Astrocyte (in vitro differentiated cells and primary cell): ENCODE results near the gene ACOT7. TPM values are rescaled to one million over a fixed set of nuclear protein-coding genes. Genes with fewer than 3 reads are reported as not detected.

Source experiments
- DNase-seq: peaks from one replicate; pipeline ENCODE4 v3.0.0-alpha.2; 2010; ENCODE audit warnings: low read depth
- FAIRE-seq: peaks from 2 replicates; lab custom pipeline; 2011; peaks lifted over from hg19 to GRCh38; lab: Jason Lieb, UNC
- H2AFZ ChIP-seq: 2 replicates; pipeline ENCODE4 v1.6.0; 2012; ENCODE audit warnings: low read depth, low read length, inconsistent platforms
- H3K27ac ChIP-seq: 2 replicates; pipeline ENCODE4 v1.5.1; 2011; ENCODE audit warnings: low read depth, low read length, inconsistent platforms
- H3K27me3 ChIP-seq: 2 replicates; pipeline ENCODE4 v1.6.0; 2011; ENCODE audit warnings: low read length, inconsistent platforms; ENCODE audit not compliant: insufficient read depth
- H3K36me3 ChIP-seq: 2 replicates; pipeline ENCODE4 v1.5.1; 2011; ENCODE audit warnings: low read length, inconsistent platforms; ENCODE audit not compliant: insufficient read depth
- H3K4me1 ChIP-seq: 2 replicates; pipeline ENCODE4 v1.5.1; 2011; ENCODE audit warnings: low read length, inconsistent platforms; ENCODE audit not compliant: insufficient read depth
- H3K4me2 ChIP-seq: 2 replicates; pipeline ENCODE4 v1.6.0; 2012; ENCODE audit warnings: low read length, inconsistent platforms
- H3K4me3 ChIP-seq: 2 replicates; pipeline ENCODE4 v1.5.1; 2011; ENCODE audit warnings: low read depth, mild to moderate bottlenecking, low read length, inconsistent platforms; ENCODE audit not compliant: insufficient read depth
- H3K79me2 ChIP-seq: 2 replicates; pipeline ENCODE4 v1.6.0; 2012; ENCODE audit warnings: mild to moderate bottlenecking, low read length, inconsistent platforms; ENCODE audit not compliant: insufficient read depth
- H3K9ac ChIP-seq: 2 replicates; pipeline ENCODE4 v1.6.0; 2012; ENCODE audit warnings: mild to moderate bottlenecking, low read length, inconsistent platforms
- H3K9me3 ChIP-seq: 2 replicates; pipeline ENCODE4 v1.5.1; 2012; ENCODE audit warnings: low read depth, mild to moderate bottlenecking, low read length, inconsistent platforms; ENCODE audit not compliant: insufficient read depth
- H4K20me1 ChIP-seq: 2 replicates; pipeline ENCODE4 v1.6.0; 2012; ENCODE audit warnings: low read length, inconsistent platforms; ENCODE audit not compliant: insufficient read depth
- H3K27ac Mint-ChIP-seq: one replicate; pipeline ENCODE4 v1.8.0; 2021; ENCODE audit warnings: mild to moderate bottlenecking, mixed read lengths; ENCODE audit not compliant: unreplicated experiment
- H3K27me3 Mint-ChIP-seq: one replicate; pipeline ENCODE4 v1.8.0; 2021; ENCODE audit warnings: low read depth, mixed read lengths; ENCODE audit not compliant: unreplicated experiment
- H3K36me3 Mint-ChIP-seq: one replicate; pipeline ENCODE4 v1.8.0; 2021; ENCODE audit warnings: low read depth, mixed read lengths; ENCODE audit not compliant: unreplicated experiment
- H3K4me1 Mint-ChIP-seq: one replicate; pipeline ENCODE4 v1.8.0; 2021; ENCODE audit warnings: low read depth, mixed read lengths; ENCODE audit not compliant: unreplicated experiment
- H3K4me3 Mint-ChIP-seq: one replicate; pipeline ENCODE4 v1.8.0; 2021; ENCODE audit warnings: mild to moderate bottlenecking, moderate library complexity, mixed read lengths; ENCODE audit not compliant: unreplicated experiment
- H3K9me3 Mint-ChIP-seq: one replicate; pipeline ENCODE4 v1.8.0; 2021; ENCODE audit warnings: mild to moderate bottlenecking, mixed read lengths; ENCODE audit not compliant: unreplicated experiment
- EZH2 ChIP-seq: IDR thresholded peaks from 2 replicates; pipeline ENCODE4 v1.6.1; 2012; ENCODE audit warnings: mild to moderate bottlenecking, low read length, inconsistent platforms; ENCODE audit not compliant: insufficient read depth
- total RNA-seq: library from RNA; stranded (reverse); gene quantifications from 2 replicates; pipeline ENCODE4 v1.2.1, GENCODE V29; 2021
- TF ChIP-seq, protein P1 (sequence below): IDR thresholded peaks from 2 replicates; pipeline ENCODE4 v1.5.1; 2011; ENCODE audit warnings: low read depth, mild to moderate bottlenecking, inconsistent platforms, low read length, moderate library complexity; ENCODE audit not compliant: insufficient read depth

Gene ACOT7
- total RNA-seq, 1 donor from 2014 or later, result 91.1 TPM

DNA sequence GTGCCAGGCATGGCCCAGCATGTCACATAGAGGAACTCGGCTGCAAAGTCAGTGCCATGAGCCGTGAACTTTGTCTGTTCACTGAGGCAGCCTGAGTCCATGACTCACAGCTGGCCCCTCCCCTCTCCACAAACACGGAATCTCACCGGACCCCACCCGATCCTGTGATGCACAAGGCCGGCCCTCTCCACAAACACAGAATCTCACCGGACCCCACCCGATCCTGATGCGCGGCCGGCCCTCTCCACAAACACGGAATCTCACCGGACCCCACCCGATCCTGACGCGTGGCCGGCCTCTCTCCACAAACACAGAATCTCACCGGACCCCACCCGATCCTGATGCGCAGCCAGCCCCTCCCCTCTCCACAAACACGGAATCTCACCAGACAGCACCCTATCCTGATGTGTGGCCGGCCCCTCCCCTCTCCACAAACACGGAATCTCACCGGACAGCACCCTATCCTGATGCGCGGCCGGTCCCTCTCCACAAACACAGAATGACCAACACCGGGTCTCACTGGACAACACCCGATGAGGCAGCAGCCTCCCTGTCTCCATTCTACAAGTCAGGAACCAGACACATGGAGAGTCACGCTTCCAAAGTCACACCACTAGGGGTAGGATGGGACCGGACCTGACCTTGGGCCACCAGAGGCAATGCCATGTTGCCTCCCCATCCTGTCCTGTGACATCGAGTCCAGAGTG lies 93.1 kb downstream of the ACOT7 start:
- no peaks in the 10 kb centered on the region for H3K9me3 Mint-ChIP-seq

DNA sequence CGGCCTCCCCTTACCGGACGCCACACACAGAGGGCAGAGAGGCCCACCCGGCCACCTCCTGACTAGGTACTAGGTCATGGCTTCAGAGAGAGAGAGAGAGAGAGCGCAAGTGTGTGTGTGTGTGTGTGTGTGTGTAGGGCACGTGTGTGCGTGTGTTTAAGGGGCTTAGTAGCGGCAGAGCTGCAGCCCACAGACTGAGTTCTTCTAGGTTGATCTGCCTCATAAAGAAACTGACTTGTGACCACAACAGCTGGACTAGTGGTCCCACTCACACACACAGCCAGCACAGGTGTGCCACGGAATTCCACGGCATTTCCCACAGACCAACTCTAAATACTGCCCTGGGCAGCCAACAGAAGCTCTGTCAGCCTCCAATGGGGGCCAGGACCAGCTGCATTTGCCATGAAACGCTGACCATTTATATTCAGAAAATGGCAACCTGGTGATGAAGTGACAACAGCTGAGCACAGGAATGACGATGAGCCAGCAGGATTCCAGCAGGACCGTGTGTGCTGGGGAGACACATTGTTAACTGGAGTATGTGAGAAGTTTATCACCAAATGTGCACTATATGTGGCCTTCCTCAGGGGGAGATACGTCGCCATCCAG lies 93.9 kb downstream of the ACOT7 start:
- H3K27ac Mint-ChIP-seq, result no peak overlapping the region
- Histone ChIP-seq H2AFZ (no peak overlapping the region), H3K4me2 (peak overlapping the region; percentile 31), H3K27me3 (no peaks in the 10 kb centered on the region), H3K9ac (no peak overlapping the region), H3K27ac (no peak overlapping the region), H3K79me2 (no peaks in the 10 kb centered on the region), H3K9me3 (no peaks in the 10 kb centered on the region), H3K4me1 (peaks cover 24% of the 10 kb centered on the region), H4K20me1 (peaks cover 10% of the 10 kb centered on the region), H3K36me3 (no peaks in the 10 kb centered on the region), H3K4me3 (no peak overlapping the region)
- FAIRE-seq, result no peak
- TF ChIP-seq, protein P1, sequence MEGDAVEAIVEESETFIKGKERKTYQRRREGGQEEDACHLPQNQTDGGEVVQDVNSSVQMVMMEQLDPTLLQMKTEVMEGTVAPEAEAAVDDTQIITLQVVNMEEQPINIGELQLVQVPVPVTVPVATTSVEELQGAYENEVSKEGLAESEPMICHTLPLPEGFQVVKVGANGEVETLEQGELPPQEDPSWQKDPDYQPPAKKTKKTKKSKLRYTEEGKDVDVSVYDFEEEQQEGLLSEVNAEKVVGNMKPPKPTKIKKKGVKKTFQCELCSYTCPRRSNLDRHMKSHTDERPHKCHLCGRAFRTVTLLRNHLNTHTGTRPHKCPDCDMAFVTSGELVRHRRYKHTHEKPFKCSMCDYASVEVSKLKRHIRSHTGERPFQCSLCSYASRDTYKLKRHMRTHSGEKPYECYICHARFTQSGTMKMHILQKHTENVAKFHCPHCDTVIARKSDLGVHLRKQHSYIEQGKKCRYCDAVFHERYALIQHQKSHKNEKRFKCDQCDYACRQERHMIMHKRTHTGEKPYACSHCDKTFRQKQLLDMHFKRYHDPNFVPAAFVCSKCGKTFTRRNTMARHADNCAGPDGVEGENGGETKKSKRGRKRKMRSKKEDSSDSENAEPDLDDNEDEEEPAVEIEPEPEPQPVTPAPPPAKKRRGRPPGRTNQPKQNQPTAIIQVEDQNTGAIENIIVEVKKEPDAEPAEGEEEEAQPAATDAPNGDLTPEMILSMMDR, result no peak
- no peak for TF ChIP-seq EZH2
- H3K4me1 Mint-ChIP-seq, result peaks cover 3% of the 10 kb centered on the region
- no peaks in the 10 kb centered on the region for H3K27me3 Mint-ChIP-seq
- no peak for DNase-seq
- H3K9me3 Mint-ChIP-seq, result no peaks in the 10 kb centered on the region
- no peak overlapping the region for H3K4me3 Mint-ChIP-seq
- H3K36me3 Mint-ChIP-seq, result peaks cover 24% of the 10 kb centered on the region

More for the DNA sequence above, 93.1 kb downstream of the ACOT7 start:
- Histone ChIP-seq H3K36me3 (no peaks in the 10 kb centered on the region), H4K20me1 (peaks cover 2% of the 10 kb centered on the region), H2AFZ (no peak overlapping the region), H3K27ac (peak overlapping the region; percentile 41), H3K4me2 (peak overlapping the region; percentile 31), H3K4me3 (no peak overlapping the region), H3K4me1 (peaks cover 24% of the 10 kb centered on the region), H3K27me3 (no peaks in the 10 kb centered on the region), H3K9me3 (no peaks in the 10 kb centered on the region), H3K79me2 (no peaks in the 10 kb centered on the region), H3K9ac (no peak overlapping the region)
- Mint-ChIP-seq H3K36me3 (peaks cover 24% of the 10 kb centered on the region), H3K27ac (peak overlapping the region; percentile 38), H3K4me1 (peaks cover 3% of the 10 kb centered on the region), H3K27me3 (no peaks in the 10 kb centered on the region), H3K4me3 (no peak overlapping the region)
- DNase-seq (no peak), FAIRE-seq (no peak)
- TF ChIP-seq, protein P1, result no peak
- TF ChIP-seq EZH2, result no peak
